SK-N-SH treated with all-trans-retinoic acid at 6 μM for 48 hours (cell line): Measurements from ENCODE around the gene GNPDA1.

Source experiments
- ATAC-seq: fragments of 200-7000 bp; cut with Tn5 transposase; 3 replicates; pipeline ENCODE4 v1.9.1; 2020; ENCODE audit warnings: mild to moderate bottlenecking, moderate library complexity
- ARNTL ChIP-seq: fragments of 450-650 bp; formaldehyde crosslinking; IDR thresholded peaks from 2 replicates; pipeline ENCODE4 v1.5.0; 2020; ENCODE audit warnings: low read depth, mild to moderate bottlenecking, moderate library complexity, borderline replicate concordance
- BACH2 ChIP-seq: fragments of 250-450 bp; sonication (Bioruptor Pico); IDR thresholded peaks from 2 replicates; pipeline ENCODE4 v1.9.0; 2021; ENCODE audit warnings: mild to moderate bottlenecking, borderline replicate concordance
- CSDC2 ChIP-seq: fragments of 250-450 bp; sonication (Bioruptor Pico); IDR thresholded peaks from 2 replicates; pipeline ENCODE4 v1.5.0; 2020; ENCODE audit warnings: mild to moderate bottlenecking, moderate library complexity
- CSRNP3 ChIP-seq: fragments of 250-450 bp; sonication (Bioruptor Pico); IDR thresholded peaks from 2 replicates; pipeline ENCODE4 v1.5.1; 2021; ENCODE audit warnings: mild to moderate bottlenecking, moderate library complexity
- ESRRG ChIP-seq: fragments of 250-450 bp; sonication (Bioruptor Pico); IDR thresholded peaks from 2 replicates; pipeline ENCODE4 v1.6.1; 2021; ENCODE audit warnings: mild to moderate bottlenecking
- GLIS3 ChIP-seq: fragments of 250-450 bp; sonication (Bioruptor Pico); IDR thresholded peaks from 2 replicates; pipeline ENCODE4 v1.5.0; 2020; ENCODE audit warnings: mild to moderate bottlenecking, moderate library complexity
- OSR1 ChIP-seq: fragments of 250-450 bp; sonication (Bioruptor Pico); IDR thresholded peaks from 2 replicates; pipeline ENCODE4 v1.8.0; 2022; ENCODE audit warnings: moderate library complexity, mild to moderate bottlenecking, inconsistent platforms
- PPARA ChIP-seq: fragments of 250-450 bp; sonication (Bioruptor Pico); IDR thresholded peaks from 2 replicates; pipeline ENCODE4 v1.5.0; 2020; ENCODE audit warnings: mild to moderate bottlenecking, borderline replicate concordance
- RARB ChIP-seq: fragments of 250-450 bp; sonication (Bioruptor Pico); IDR thresholded peaks from 2 replicates; pipeline ENCODE4 v1.8.0; 2021; ENCODE audit warnings: mild to moderate bottlenecking, moderate library complexity
- SNAI2 ChIP-seq: fragments of 250-450 bp; sonication (Bioruptor Pico); IDR thresholded peaks from 2 replicates; pipeline ENCODE4 v1.5.0; 2020; ENCODE audit warnings: mild to moderate bottlenecking, moderate library complexity
- TOX ChIP-seq: fragments of 250-450 bp; sonication (Bioruptor Pico); IDR thresholded peaks from 2 replicates; pipeline ENCODE4 v1.8.0; 2021; ENCODE audit warnings: mild to moderate bottlenecking, moderate library complexity, borderline replicate concordance
- TSHZ2 ChIP-seq: fragments of 250-450 bp; sonication (Bioruptor Pico); IDR thresholded peaks from 2 replicates; pipeline ENCODE4 v1.5.0; 2020; ENCODE audit warnings: mild to moderate bottlenecking, moderate library complexity
- ZC3H10 ChIP-seq: fragments of 250-450 bp; sonication (Bioruptor Pico); IDR thresholded peaks from 2 replicates; pipeline ENCODE4 v1.5.1; 2021; ENCODE audit warnings: mild to moderate bottlenecking, moderate library complexity
- ZFP3 ChIP-seq: fragments of 250-450 bp; sonication (Bioruptor Pico); IDR thresholded peaks from 2 replicates; pipeline ENCODE4 v1.5.0; 2020; ENCODE audit warnings: mild to moderate bottlenecking, moderate library complexity
- ZFP30 ChIP-seq: fragments of 450-650 bp; formaldehyde crosslinking; IDR thresholded peaks from 2 replicates; pipeline ENCODE4 v1.5.0; 2022; ENCODE audit warnings: mild to moderate bottlenecking, moderate library complexity
- ZNF70 ChIP-seq: fragments of 450-650 bp; formaldehyde crosslinking; IDR thresholded peaks from 2 replicates; pipeline ENCODE4 v1.5.0; 2020; ENCODE audit warnings: mild to moderate bottlenecking, moderate library complexity
- ZNF8 ChIP-seq: fragments of 450-650 bp; formaldehyde crosslinking; IDR thresholded peaks from 2 replicates; pipeline ENCODE4 v1.5.0; 2020; ENCODE audit warnings: mild to moderate bottlenecking, moderate library complexity
- TF ChIP-seq, protein P1 (sequence below): fragments of 250-450 bp; sonication (Bioruptor Pico); IDR thresholded peaks from 2 replicates; pipeline ENCODE4 v1.8.0; 2020; ENCODE audit warnings: mild to moderate bottlenecking, moderate library complexity, borderline replicate concordance
- TF ChIP-seq, protein P2 (sequence below): fragments of 250-450 bp; sonication (Bioruptor Pico); IDR thresholded peaks from 2 replicates; pipeline ENCODE4 v1.5.1; 2020; ENCODE audit warnings: low read depth, mild to moderate bottlenecking, moderate library complexity

GNPDA1 gene

GRCh38 chr5:142014911-142015584 is 2.2 kb upstream of the GNPDA1 start:
- ATAC-seq = peak; percentile 72
- TF ChIP-seq CSDC2 (CRISPR knock-in tag) (no peak), SNAI2 (no peak)
- TF ChIP-seq, protein P1, sequence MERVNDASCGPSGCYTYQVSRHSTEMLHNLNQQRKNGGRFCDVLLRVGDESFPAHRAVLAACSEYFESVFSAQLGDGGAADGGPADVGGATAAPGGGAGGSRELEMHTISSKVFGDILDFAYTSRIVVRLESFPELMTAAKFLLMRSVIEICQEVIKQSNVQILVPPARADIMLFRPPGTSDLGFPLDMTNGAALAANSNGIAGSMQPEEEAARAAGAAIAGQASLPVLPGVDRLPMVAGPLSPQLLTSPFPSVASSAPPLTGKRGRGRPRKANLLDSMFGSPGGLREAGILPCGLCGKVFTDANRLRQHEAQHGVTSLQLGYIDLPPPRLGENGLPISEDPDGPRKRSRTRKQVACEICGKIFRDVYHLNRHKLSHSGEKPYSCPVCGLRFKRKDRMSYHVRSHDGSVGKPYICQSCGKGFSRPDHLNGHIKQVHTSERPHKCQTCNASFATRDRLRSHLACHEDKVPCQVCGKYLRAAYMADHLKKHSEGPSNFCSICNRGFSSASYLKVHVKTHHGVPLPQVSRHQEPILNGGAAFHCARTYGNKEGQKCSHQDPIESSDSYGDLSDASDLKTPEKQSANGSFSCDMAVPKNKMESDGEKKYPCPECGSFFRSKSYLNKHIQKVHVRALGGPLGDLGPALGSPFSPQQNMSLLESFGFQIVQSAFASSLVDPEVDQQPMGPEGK (CRISPR knock-in tag) = no peak

GRCh38 chr5:142013734-142014521 is 1.1 kb upstream of the GNPDA1 start:
- TF ChIP-seq ZFP3 (CRISPR knock-in tag) (no peak), BACH2 (CRISPR knock-in tag) (no peak), ZNF70 (CRISPR knock-in tag) (no peak), ARNTL (CRISPR knock-in tag) (no peak), TSHZ2 (CRISPR knock-in tag) (no peak), RARB (CRISPR knock-in tag) (no peak), CSDC2 (CRISPR knock-in tag) (no peak), OSR1 (CRISPR knock-in tag) (no peak), TOX (no peak), ZC3H10 (CRISPR knock-in tag) (no peak)
- TF ChIP-seq, protein P1 (CRISPR knock-in tag) = no peak
- TF ChIP-seq, protein P2, sequence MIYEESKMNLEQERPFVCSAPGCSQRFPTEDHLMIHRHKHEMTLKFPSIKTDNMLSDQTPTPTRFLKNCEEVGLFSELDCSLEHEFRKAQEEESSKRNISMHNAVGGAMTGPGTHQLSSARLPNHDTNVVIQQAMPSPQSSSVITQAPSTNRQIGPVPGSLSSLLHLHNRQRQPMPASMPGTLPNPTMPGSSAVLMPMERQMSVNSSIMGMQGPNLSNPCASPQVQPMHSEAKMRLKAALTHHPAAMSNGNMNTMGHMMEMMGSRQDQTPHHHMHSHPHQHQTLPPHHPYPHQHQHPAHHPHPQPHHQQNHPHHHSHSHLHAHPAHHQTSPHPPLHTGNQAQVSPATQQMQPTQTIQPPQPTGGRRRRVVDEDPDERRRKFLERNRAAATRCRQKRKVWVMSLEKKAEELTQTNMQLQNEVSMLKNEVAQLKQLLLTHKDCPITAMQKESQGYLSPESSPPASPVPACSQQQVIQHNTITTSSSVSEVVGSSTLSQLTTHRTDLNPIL (CRISPR knock-in tag) = no peak
- no peak; the same call in 2 of the 3 replicates for ATAC-seq

DNA sequence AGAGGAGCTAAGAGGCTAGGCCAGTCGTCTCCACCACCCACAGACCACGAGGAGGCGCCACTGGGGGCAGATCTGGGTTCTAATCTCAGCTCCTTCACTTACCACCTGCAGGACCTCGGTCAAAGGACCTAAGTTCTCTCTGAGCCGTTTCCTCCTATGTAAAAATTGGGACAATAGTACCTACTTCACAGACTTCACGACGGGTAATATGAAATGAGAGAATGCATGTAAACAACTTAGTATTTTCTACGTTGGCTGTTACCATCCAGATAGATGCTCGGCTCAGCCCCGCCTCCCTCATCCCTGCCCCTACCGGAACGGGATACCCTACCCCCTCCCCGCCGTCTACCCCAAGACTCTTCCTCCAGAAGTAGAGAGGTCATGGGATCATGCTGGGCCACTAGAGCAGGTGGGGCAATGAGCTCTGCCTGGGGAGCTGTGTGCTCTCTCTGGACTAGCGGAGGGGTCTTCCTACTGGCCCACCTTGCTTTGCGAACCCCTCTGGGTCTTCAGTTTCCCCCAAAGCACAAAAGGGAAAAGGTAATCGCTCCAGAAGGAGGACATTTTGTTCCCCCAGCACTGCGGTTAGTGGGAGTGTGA is 541 bp downstream of the GNPDA1 start:
- TF ChIP-seq BACH2 (CRISPR knock-in tag) (no peak), ZNF70 (CRISPR knock-in tag) (no peak), TSHZ2 (CRISPR knock-in tag) (no peak), ZFP30 (CRISPR knock-in tag) (no peak), GLIS3 (CRISPR knock-in tag) (no peak), CSRNP3 (CRISPR knock-in tag) (no peak), RARB (CRISPR knock-in tag) (no peak), ESRRG (no peak), OSR1 (CRISPR knock-in tag) (no peak), ARNTL (CRISPR knock-in tag) (no peak), SNAI2 (no peak), ZFP3 (CRISPR knock-in tag) (no peak), PPARA (no peak), ZNF8 (no peak)
- TF ChIP-seq, protein P2 (CRISPR knock-in tag) = no peak
- peak; percentile 40 for ATAC-seq
